IMR-90 (cell line): Measurements from ENCODE around the gene GREB1L. TPM values are rescaled to one million over a fixed set of nuclear protein-coding genes. Genes with fewer than 3 reads are reported as not detected.

Experiments
- ATAC-seq: fragments of 200-7000 bp; cut with Tn5 transposase; 2 replicates; pipeline ENCODE4 v1.9.1; 2020; ENCODE audit warnings: low read depth, mild to moderate bottlenecking, moderate library complexity
- BruUV-seq: library from RNA; stranded (reverse); fragments of 400-500 nt; replicated peaks from 2 replicates; lab custom pipeline; 2021; lab: Mats Ljungman, UMichigan
- CTCF ChIA-PET: fragments of 300-600 bp; formaldehyde crosslinking; extraction: SDS; loops from one replicate; lab custom pipeline; 2021; ENCODE audit warnings: antibody characterized with exemption; lab: Yijun Ruan, JAX
- POLR2A ChIA-PET: fragments of 300-600 bp; sonication (Branson Sonifier 250); formaldehyde crosslinking; loops from one replicate; lab custom pipeline; 2022; ENCODE audit warnings: antibody characterized with exemption; ENCODE audit not compliant: unreplicated experiment; lab: Charles Lee
- DNase-seq: peaks from one replicate; pipeline ENCODE4 v3.0.0; 2013
- H2AFZ ChIP-seq: replicated peaks from 2 replicates; pipeline ENCODE3; 2013; ENCODE audit warnings: low read length, mild to moderate bottlenecking; ENCODE audit not compliant: poor library complexity
- H2AK5ac ChIP-seq: 2 replicates; pipeline ENCODE4 v1.6.1; 2013; ENCODE audit warnings: low read depth, low read length, inconsistent platforms
- H2AK9ac ChIP-seq: replicated peaks from 2 replicates; pipeline ENCODE3; 2013; ENCODE audit warnings: mild to moderate bottlenecking, low read depth, low read length, moderate library complexity; ENCODE audit not compliant: poor library complexity
- H2BK120ac ChIP-seq: 2 replicates; pipeline ENCODE4 v1.6.1; 2013; ENCODE audit warnings: low read depth, low read length, inconsistent platforms
- H2BK15ac ChIP-seq: 3 replicates; pipeline ENCODE4 v1.6.1; 2013; ENCODE audit warnings: low read depth, low read length, inconsistent platforms
- H2BK20ac ChIP-seq: 2 replicates; pipeline ENCODE4 v1.6.1; 2013; ENCODE audit warnings: low read depth, mild to moderate bottlenecking, inconsistent platforms, low read length, moderate library complexity
- H2BK5ac ChIP-seq: 2 replicates; pipeline ENCODE4 v1.6.1; 2013; ENCODE audit warnings: mild to moderate bottlenecking, low read depth, low read length, inconsistent platforms; ENCODE audit not compliant: poor library complexity, severe bottlenecking
- H3K14ac ChIP-seq: replicated peaks from 2 replicates; pipeline ENCODE4 v1.6.1; 2013; ENCODE audit warnings: low read depth, low read length, inconsistent platforms
- H3K18ac ChIP-seq: 2 replicates; pipeline ENCODE4 v1.6.1; 2013; ENCODE audit warnings: low read depth, low read length, control low read depth
- H3K23ac ChIP-seq: 2 replicates; pipeline ENCODE4 v1.6.1; 2013; ENCODE audit warnings: low read depth, low read length, inconsistent platforms
- H3K27ac ChIP-seq: 2 replicates; pipeline ENCODE4 v1.5.1; 2013; ENCODE audit warnings: mild to moderate bottlenecking, control low read depth, low read length; ENCODE audit not compliant: insufficient read depth
- H3K27me3 ChIP-seq: 2 replicates; pipeline ENCODE4 v1.6.1; 2013; ENCODE audit warnings: low read length; ENCODE audit not compliant: control insufficient read depth, insufficient read depth
- H3K36me3 ChIP-seq: 2 replicates; pipeline ENCODE4 v1.6.1; 2013; ENCODE audit warnings: low read length, mixed read lengths; ENCODE audit not compliant: control insufficient read depth, insufficient read depth
- H3K4ac ChIP-seq: 2 replicates; pipeline ENCODE4 v1.6.1; 2013; ENCODE audit warnings: low read depth, low read length, inconsistent platforms
- H3K4me1 ChIP-seq: 2 replicates; pipeline ENCODE4 v1.6.1; 2013; ENCODE audit warnings: low read length, mixed read lengths; ENCODE audit not compliant: control insufficient read depth, insufficient read depth
- H3K4me2 ChIP-seq: 2 replicates; pipeline ENCODE4 v1.6.1; 2013; ENCODE audit warnings: low read depth, mild to moderate bottlenecking, control low read depth, low read length, moderate library complexity
- H3K4me3 ChIP-seq: 2 replicates; pipeline ENCODE4 v1.5.1; 2013; ENCODE audit warnings: low read depth, mild to moderate bottlenecking, control low read depth, low read length, moderate library complexity; ENCODE audit not compliant: insufficient read depth
- H3K56ac ChIP-seq: 2 replicates; pipeline ENCODE4 v1.6.1; 2013; ENCODE audit warnings: low read length, inconsistent platforms; ENCODE audit not compliant: insufficient read depth; ENCODE audit errors: extremely low read depth
- H3K79me1 ChIP-seq, 2 experiments: 2 replicates each; pipeline ENCODE4 v1.6.1; 2013; ENCODE audit warnings: low read length in 2 of 2, inconsistent platforms in 1 of 2, low read depth in 1 of 2
- H3K9ac ChIP-seq: 2 replicates; pipeline ENCODE4 v1.6.1; 2013; ENCODE audit warnings: low read depth, low read length, control low read depth
- H3K9me1 ChIP-seq: 2 replicates; pipeline ENCODE4 v1.6.1; 2013; ENCODE audit warnings: low read length, inconsistent platforms; ENCODE audit not compliant: insufficient read depth
- H3K9me3 ChIP-seq: 2 replicates; pipeline ENCODE4 v1.6.1; 2013; ENCODE audit warnings: low read length; ENCODE audit not compliant: control insufficient read depth, insufficient read depth
- H4K20me1 ChIP-seq: 2 replicates; pipeline ENCODE4 v1.6.1; 2013; ENCODE audit warnings: low read length, inconsistent platforms; ENCODE audit not compliant: insufficient read depth
- H4K5ac ChIP-seq: 2 replicates; pipeline ENCODE4 v1.6.1; 2013; ENCODE audit warnings: mild to moderate bottlenecking, low read depth, low read length, control low read depth
- H4K8ac ChIP-seq, 2 experiments: 2 replicates each; pipeline ENCODE4 v1.6.1; 2013; ENCODE audit warnings: low read depth in 2 of 2, low read length in 2 of 2, control low read depth in 1 of 2, inconsistent platforms in 1 of 2
- H4K91ac ChIP-seq: 2 replicates; pipeline ENCODE4 v1.6.1; 2013; ENCODE audit warnings: low read depth, low read length, inconsistent platforms; ENCODE audit not compliant: insufficient read depth
- CEBPB ChIP-seq: IDR thresholded peaks from 2 replicates; pipeline ENCODE4 v1.6.1; 2012; ENCODE audit warnings: low read depth, low read length, improper control_type of control experiment
- FOS ChIP-seq: fragments of 150-350 bp; IDR thresholded peaks from 2 replicates; pipeline ENCODE4 v1.6.1; 2016; ENCODE audit warnings: low read depth, low read length
- MXI1 ChIP-seq: IDR thresholded peaks from 2 replicates; pipeline ENCODE4 v1.6.1; 2012; ENCODE audit warnings: low read depth, mild to moderate bottlenecking, low read length, moderate library complexity, borderline replicate concordance
- NFE2L2 ChIP-seq: fragments of 150-350 bp; IDR thresholded peaks from 2 replicates; pipeline ENCODE4 v1.6.1; 2016; ENCODE audit warnings: low read depth, mild to moderate bottlenecking, low read length
- POLR2A ChIP-seq: IDR thresholded peaks from 2 replicates; pipeline ENCODE4 v1.6.1; 2012; ENCODE audit warnings: mild to moderate bottlenecking, low read depth, low read length
- RAD21 ChIP-seq: IDR thresholded peaks from 2 replicates; pipeline ENCODE4 v1.6.1; 2012; ENCODE audit warnings: low read length, improper control_type of control experiment
- RCOR1 ChIP-seq: IDR thresholded peaks from 2 replicates; pipeline ENCODE4 v1.6.1; 2012; ENCODE audit warnings: mild to moderate bottlenecking, low read length, improper control_type of control experiment; ENCODE audit not compliant: insufficient replicate concordance
- WGBS, 2 experiments: methylation state at CpG; one replicate each; pipeline versions ENCODE4 v1.1.5 to v1.1.7; 2013; ENCODE audit warnings: missing lambda C conversion rate in 2 of 2; ENCODE audit not compliant: insufficient read length in 1 of 2; ENCODE audit errors: extremely low coverage in 2 of 2; 5-methylcytosine and 5-hydroxymethylcytosine counted together
- dilution Hi-C: fragments of 300-500 bp; cut with HindIII; formaldehyde crosslinking; loops from one replicate; pipeline ENCODE4 v1.14.3; 2018; ENCODE audit warnings: low sequenced_read_pairs; ENCODE audit not compliant: unreplicated experiment
- in situ Hi-C: fragments of 300-500 bp; cut with MboI; formaldehyde crosslinking; loops from 3 replicates; pipeline ENCODE4 v1.14.3; 2019; ENCODE audit warnings: low sequenced_read_pairs, inconsistent platforms, mixed read lengths
- intact Hi-C: fragments of 100-400 bp; cut with micrococcal nuclease; formaldehyde crosslinking; loops from 2 replicates; pipeline ENCODE4 v1.10.0; 2022
- polyA plus RNA-seq, 3 experiments: library from polyadenylated mRNA; depleted of rRNA; stranded (reverse); fragments of >200 nt; gene quantifications; 2 replicates each; pipeline ENCODE4 v1.2.3, GENCODE V29; 2012; ENCODE audit warnings: low replicate concordance in 1 of 3
- total RNA-seq: library from RNA; depleted of rRNA; stranded (reverse); fragments of >200 nt; gene quantifications from 2 replicates; pipeline ENCODE4 v1.2.3, GENCODE V29; 2012
- TF ChIP-seq, protein P1 (sequence below): fragments of 150-350 bp; IDR thresholded peaks from 2 replicates; pipeline ENCODE4 v1.6.1; 2016; ENCODE audit warnings: low read depth, mild to moderate bottlenecking, low read length, moderate library complexity, borderline replicate concordance
- TF ChIP-seq, protein P2 (sequence below): fragments of 150-350 bp; IDR thresholded peaks from 2 replicates; pipeline ENCODE4 v1.6.1; 2017; ENCODE audit warnings: mild to moderate bottlenecking, antibody characterized with exemption, low read length, low read depth

The GREB1L gene
- total and polyA plus RNA-seq, 2 of the 4 experiments (the other 2 are of a cell fraction), result under 0.01 to 0.02 TPM

DNA sequence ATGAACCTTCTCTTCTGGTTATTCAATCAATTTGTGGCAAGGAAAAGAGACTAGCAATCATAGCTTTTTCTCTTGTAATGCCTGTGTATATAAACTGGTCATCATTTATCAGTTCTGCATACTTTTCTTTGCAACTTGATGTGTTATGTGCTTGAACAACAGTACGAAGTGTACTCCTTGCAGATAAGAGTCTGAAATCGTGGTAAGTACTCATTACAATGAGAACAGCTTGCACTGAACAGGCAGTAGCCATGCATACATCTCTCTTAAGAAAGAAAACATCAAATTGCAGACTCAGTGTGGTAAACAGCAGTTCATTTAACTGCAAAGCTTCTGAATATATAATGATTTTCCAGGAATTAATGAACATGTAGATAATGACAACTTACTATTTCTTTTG is 64.3 kb downstream of the GREB1L start:
- no peak overlapping the region for H3K23ac ChIP-seq
- no peak overlapping the region for H2AK5ac ChIP-seq
- no peaks in the 10 kb centered on the region for H4K20me1 ChIP-seq
- no peak overlapping the region for H3K4me2 ChIP-seq
- peaks cover 11% of the 10 kb centered on the region for H3K27me3 ChIP-seq
- no peak overlapping the region for H2AK9ac ChIP-seq
- H4K91ac ChIP-seq, result no peak overlapping the region
- H2BK5ac ChIP-seq, result no peak overlapping the region
- H3K56ac ChIP-seq, result no peak overlapping the region
- CTCF ChIA-PET, result no interaction called here
- no CpG with 5 or more reads among the region's 2 CpGs for WGBS, 2 experiments
- H3K36me3 ChIP-seq, result no peaks in the 10 kb centered on the region
- POLR2A ChIA-PET, result no interaction called here
- no peaks in the 10 kb centered on the region for H3K79me1 ChIP-seq
- in situ Hi-C loops (no loop called here), dilution Hi-C loops (no loop called here), intact Hi-C loops (no loop called here)
- no peak overlapping the region for H3K9ac ChIP-seq
- H3K4me1 ChIP-seq, result no peaks in the 10 kb centered on the region
- no peak for DNase-seq
- H2BK15ac ChIP-seq, result no peak overlapping the region
- H2BK120ac ChIP-seq, result no peak overlapping the region
- H3K18ac ChIP-seq, result no peak overlapping the region
- no peak for ATAC-seq
- no peak overlapping the region for H4K8ac ChIP-seq
- TF ChIP-seq RAD21 (no peak), FOS (no peak), NFE2L2 (no peak), MXI1 (no peak), RCOR1 (no peak), CEBPB (no peak), POLR2A (no peak)
- TF ChIP-seq, protein P1, sequence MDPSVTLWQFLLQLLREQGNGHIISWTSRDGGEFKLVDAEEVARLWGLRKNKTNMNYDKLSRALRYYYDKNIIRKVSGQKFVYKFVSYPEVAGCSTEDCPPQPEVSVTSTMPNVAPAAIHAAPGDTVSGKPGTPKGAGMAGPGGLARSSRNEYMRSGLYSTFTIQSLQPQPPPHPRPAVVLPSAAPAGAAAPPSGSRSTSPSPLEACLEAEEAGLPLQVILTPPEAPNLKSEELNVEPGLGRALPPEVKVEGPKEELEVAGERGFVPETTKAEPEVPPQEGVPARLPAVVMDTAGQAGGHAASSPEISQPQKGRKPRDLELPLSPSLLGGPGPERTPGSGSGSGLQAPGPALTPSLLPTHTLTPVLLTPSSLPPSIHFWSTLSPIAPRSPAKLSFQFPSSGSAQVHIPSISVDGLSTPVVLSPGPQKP, result no peak
- TF ChIP-seq, protein P2, sequence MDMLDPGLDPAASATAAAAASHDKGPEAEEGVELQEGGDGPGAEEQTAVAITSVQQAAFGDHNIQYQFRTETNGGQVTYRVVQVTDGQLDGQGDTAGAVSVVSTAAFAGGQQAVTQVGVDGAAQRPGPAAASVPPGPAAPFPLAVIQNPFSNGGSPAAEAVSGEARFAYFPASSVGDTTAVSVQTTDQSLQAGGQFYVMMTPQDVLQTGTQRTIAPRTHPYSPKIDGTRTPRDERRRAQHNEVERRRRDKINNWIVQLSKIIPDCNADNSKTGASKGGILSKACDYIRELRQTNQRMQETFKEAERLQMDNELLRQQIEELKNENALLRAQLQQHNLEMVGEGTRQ, result no peak
- no peak overlapping the region for H3K4ac ChIP-seq
- no peak overlapping the region for H2AFZ ChIP-seq
- no peak overlapping the region for H3K4me3 ChIP-seq
- H4K5ac ChIP-seq, result no peak overlapping the region
- H2BK20ac ChIP-seq, result no peak overlapping the region
- no TSS peak for BruUV-seq
- H3K14ac ChIP-seq, result no peak overlapping the region
- H3K9me1 ChIP-seq, result no peaks in the 10 kb centered on the region
- H3K27ac ChIP-seq, result no peak overlapping the region
- H3K9me3 ChIP-seq, result no peaks in the 10 kb centered on the region
